HepG2 (cell line): ENCODE results near the gene USF2.

Source experiments
- HNRNPL ChIP-seq: fragments of 200-400 bp; formaldehyde crosslinking; IDR thresholded peaks from 2 replicates; pipeline ENCODE4 v1.6.1; 2017; ENCODE audit warnings: mild to moderate bottlenecking, low read depth, low read length
- KLF12 ChIP-seq: sonication (generic); formaldehyde crosslinking; IDR thresholded peaks from 2 replicates; pipeline ENCODE4 v1.4.0; 2020; ENCODE audit warnings: missing genetic modification reagents, borderline replicate concordance
- RAD21 ChIP-seq: fragments of 450-650 bp; formaldehyde crosslinking; IDR thresholded peaks from 2 replicates; pipeline ENCODE4 v1.5.0; 2020; ENCODE audit warnings: mild to moderate bottlenecking
- TRIM24 ChIP-seq: sonication (generic); formaldehyde crosslinking; IDR thresholded peaks from 2 replicates; pipeline ENCODE4 v1.8.0; 2022; ENCODE audit warnings: mild to moderate bottlenecking, missing genetic modification reagents

- TF ChIP-seq TRIM24 (CRISPR knock-in tag) (no peak), RAD21 (CRISPR knock-in tag) (no peak), HNRNPL (no peak), KLF12 (CRISPR knock-in tag) (no peak)
Measured at GRCh38 chr19:35291916-35292315, 23.2 kb downstream of the USF2 start, which contains the start of gene MAG.
